ENCODE measurements around the gene NCAN. TPM values are rescaled to one million over a fixed set of nuclear protein-coding genes. Genes with fewer than 3 reads are reported as not detected.

The NCAN gene
- total and polyA plus RNA-seq, 9 of the 15 experiments (the other 6 are each of a cell fraction or from before 2014, with no cell fraction given): 0.04 TPM; not detected in 8

GRCh38 chr19:19214892-19215291 lies 3.1 kb downstream of the NCAN start (continued):
- TF ChIP-seq SLC30A9 (CRISPR knock-in tag; IDR thresholded peaks at IDR 0.05) (no peak), NFYB (IDR thresholded peaks at IDR 0.05; ENCODE audit: extremely low read depth, insufficient read length) (no peak), FOXJ3 (CRISPR knock-in tag; IDR thresholded peaks at IDR 0.05) (no peak), KDM1A (IDR thresholded peaks at IDR 0.05) (0 out of 4 replicates have a peak, but pooled peaks of 1 of the 2 experiments have one; percentile 8), RBM15 (IDR thresholded peaks at IDR 0.05; ENCODE audit: insufficient read depth, low read length) (no peak), NR3C1 (CRISPR knock-in tag; IDR thresholded peaks at IDR 0.05) (0 out of 2 replicates have a peak, but pooled peaks have one; percentile 75), ZBTB40 (IDR thresholded peaks at IDR 0.05) (no peak), ZBTB40 (CRISPR knock-in tag; IDR thresholded peaks at IDR 0.05) (0 out of 2 replicates have a peak, but pooled peaks have one; percentile 26), JUNB (CRISPR knock-in tag; conservative IDR thresholded peaks at IDR 0.05) (no peak), BRCA1 (IDR thresholded peaks at IDR 0.05) (no peak), BRCA1 (CRISPR knock-in tag; IDR thresholded peaks at IDR 0.05) (no peak), GATAD2A (IDR thresholded peaks at IDR 0.05) (no peak), GATA2 (CRISPR knock-in tag; IDR thresholded peaks at IDR 0.05) (no peak), HES1 (IDR thresholded peaks at IDR 0.05; ENCODE audit: low read depth) (no peak), UBTF (IDR thresholded peaks at IDR 0.05; ENCODE audit: borderline replicate concordance in 1 of 2, low read depth in 2 of 2, low read length in 2 of 2) (no peak), ZNF263 (CRISPR knock-in tag; IDR thresholded peaks at IDR 0.05; ENCODE audit: borderline replicate concordance) (no peak), ZNF696 (CRISPR knock-in tag; conservative IDR thresholded peaks at IDR 0.05) (no peak), PURB (CRISPR knock-in tag; IDR thresholded peaks at IDR 0.05; ENCODE audit: low read depth) (no peak)

Measured in K562 (cell line).